GM12874 (cell line): Measurements from ENCODE around the gene RFPL4A.
"Not testable (repeated sequence)": the region's sequence is repeated elsewhere in the genome, so short reads cannot be mapped to it uniquely, and the experiment has no call there.

Source experiments
- CTCF ChIP-seq: IDR thresholded peaks from 2 replicates; pipeline ENCODE4 v1.5.1; 2011; ENCODE audit warnings: low read depth, mild to moderate bottlenecking, control low read depth, low read length, moderate library complexity; ENCODE audit not compliant: insufficient read depth

The RFPL4A gene

DNA sequence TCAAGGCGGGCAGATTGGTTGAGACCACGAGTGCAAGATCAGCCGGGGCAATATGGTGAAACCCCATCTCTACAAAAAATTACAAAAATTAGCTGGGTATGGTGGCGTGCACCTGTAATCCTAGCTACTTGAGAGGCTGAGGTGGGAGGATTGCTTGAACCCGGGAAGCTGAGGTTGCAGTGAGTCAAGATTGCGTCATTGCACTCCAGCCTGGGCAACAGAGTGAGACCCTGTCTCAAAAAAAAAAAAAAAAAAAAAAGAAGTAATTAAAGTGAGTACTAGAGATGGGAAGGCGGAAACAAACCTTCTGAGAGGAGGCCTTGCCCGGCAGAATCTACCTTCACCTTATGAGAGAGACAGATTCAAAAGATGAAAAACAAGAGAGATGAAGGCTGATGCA lies 35.4 kb upstream of the RFPL4A start:
- TF ChIP-seq CTCF: no peak

GRCh38 chr19:55738302-55738701 lies 20.6 kb upstream of the RFPL4A start, which contains the start of gene NLRP9:
Gene NLRP9 (minus strand): TSS chr19:55738402. CDS start chr19:55738374, 28 bp downstream.
- TF ChIP-seq CTCF: no peak

DNA sequence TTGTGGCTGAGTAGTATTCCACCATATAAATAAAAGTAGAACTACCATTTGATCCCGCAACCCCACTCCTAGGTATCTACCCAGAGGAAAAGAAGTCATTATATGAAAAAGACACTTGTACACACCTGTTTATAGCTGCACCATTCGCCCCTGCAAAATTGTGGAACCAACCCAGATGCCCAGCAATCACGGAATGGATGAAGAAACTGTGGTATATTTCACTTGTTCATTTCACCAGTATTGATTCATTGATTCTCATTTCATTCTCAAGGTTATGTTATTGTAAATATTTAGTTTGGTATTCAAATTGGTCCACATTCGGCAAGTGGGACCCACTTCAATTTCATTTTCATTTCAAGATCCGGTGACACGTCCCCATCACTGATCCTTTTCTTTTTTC lies 8.2 kb upstream of the RFPL4A start:
- TF ChIP-seq CTCF: no peak

GRCh38 chr19:55753401-55753800 lies 5.5 kb upstream of the RFPL4A start:
- no peak for TF ChIP-seq CTCF

DNA sequence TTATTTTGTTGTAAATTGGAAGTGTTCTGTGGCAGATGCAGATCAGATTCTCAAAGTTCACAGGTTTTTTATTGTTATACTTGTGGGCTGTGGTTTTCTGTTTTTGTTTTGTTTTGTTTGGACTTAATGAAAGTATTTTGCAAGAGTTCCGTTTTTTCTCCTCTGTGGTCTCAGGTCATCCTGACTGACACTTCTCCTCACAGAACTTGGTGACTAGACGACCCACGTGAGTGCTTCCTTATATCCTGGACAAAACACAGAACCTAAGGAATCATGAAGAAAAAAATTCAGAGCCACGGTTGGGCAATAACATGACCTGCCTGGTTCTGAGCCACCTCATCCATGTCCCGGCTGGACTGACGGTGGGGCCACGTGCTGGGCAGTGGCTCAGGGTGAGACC lies 7.6 kb downstream of the RFPL4A start:
- no peak for TF ChIP-seq CTCF

DNA sequence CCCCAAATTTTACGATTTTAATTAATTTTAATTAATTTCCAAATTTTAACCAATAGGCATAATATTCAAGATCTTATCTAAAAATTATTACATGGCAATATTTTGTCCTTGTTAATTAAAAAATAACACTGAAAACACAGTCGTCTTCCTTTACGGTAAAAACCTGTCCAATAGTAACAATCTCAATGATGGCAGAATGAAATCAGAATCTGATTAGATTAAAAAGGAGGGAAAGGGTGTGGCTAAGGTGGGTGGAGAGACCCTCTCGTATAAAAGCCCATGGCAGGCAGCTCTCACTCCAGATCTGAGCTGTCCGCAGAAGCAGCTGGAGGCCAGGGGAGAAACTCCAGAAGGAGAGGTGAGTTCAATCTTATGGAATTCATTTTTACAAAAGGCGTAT lies 9.9 kb downstream of the RFPL4A start, which contains the start of gene RFPL4AL1:
Gene RFPL4AL1 (plus strand): TSS at position 301 of the 400 bp plus-strand sequence. CDS start 2,687 bp downstream, outside the sequence.
- TF ChIP-seq CTCF: not testable (repeated sequence)

GRCh38 chr19:55777528-55777927 lies 18.6 kb downstream of the RFPL4A start:
- TF ChIP-seq CTCF: no peak
